Hepatocyte (in vitro differentiated cells): ENCODE data around the gene SRGN.

Source experiments
- EZH2 ChIP-seq: fragments of 200-600 bp; sonication (generic); IDR thresholded peaks from 2 replicates; pipeline ENCODE4 v1.6.1; 2016; ENCODE audit warnings: antibody characterized with exemption, mild to moderate bottlenecking, borderline replicate concordance
- EZH2phosphoT487 ChIP-seq: fragments of 200-600 bp; sonication (generic); IDR thresholded peaks from one replicate; pipeline ENCODE4 v1.6.1; 2018; ENCODE audit warnings: antibody characterized with exemption, mild to moderate bottlenecking, low read depth, moderate library complexity; ENCODE audit not compliant: unreplicated experiment, severe bottlenecking
- TF ChIP-seq, protein P1 (sequence below): fragments of 200-600 bp; sonication (generic); IDR thresholded peaks from 2 replicates; pipeline ENCODE4 v1.5.1; 2016; ENCODE audit warnings: antibody characterized with exemption, mild to moderate bottlenecking; ENCODE audit not compliant: poor library complexity

DNA sequence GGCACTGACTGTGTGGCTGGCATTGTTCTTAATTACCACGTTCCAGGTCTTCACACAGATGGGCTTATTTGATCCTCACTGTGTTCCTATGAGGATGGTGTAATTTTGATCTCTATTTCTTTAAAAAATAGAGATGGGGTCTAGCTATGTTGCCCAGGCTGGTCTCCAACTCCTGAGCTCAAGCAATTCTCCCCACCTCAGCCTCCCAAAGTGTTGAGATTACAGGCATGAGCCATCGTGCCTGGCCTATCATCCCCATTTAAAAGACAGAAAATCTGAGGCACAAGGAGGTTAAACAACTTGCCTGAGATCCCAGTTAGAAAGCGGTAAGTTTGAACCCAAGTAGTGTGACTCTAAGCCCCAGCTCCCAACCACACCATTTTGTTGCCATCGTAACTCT, 17.0 kb upstream of the SRGN start:
- TF ChIP-seq, protein P1, sequence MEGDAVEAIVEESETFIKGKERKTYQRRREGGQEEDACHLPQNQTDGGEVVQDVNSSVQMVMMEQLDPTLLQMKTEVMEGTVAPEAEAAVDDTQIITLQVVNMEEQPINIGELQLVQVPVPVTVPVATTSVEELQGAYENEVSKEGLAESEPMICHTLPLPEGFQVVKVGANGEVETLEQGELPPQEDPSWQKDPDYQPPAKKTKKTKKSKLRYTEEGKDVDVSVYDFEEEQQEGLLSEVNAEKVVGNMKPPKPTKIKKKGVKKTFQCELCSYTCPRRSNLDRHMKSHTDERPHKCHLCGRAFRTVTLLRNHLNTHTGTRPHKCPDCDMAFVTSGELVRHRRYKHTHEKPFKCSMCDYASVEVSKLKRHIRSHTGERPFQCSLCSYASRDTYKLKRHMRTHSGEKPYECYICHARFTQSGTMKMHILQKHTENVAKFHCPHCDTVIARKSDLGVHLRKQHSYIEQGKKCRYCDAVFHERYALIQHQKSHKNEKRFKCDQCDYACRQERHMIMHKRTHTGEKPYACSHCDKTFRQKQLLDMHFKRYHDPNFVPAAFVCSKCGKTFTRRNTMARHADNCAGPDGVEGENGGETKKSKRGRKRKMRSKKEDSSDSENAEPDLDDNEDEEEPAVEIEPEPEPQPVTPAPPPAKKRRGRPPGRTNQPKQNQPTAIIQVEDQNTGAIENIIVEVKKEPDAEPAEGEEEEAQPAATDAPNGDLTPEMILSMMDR: no peak
- TF ChIP-seq EZH2 (no peak), EZH2phosphoT487 (no peak)
